ENCODE results near the gene TADA2A. TPM values are rescaled to one million over a fixed set of nuclear protein-coding genes. Genes with fewer than 3 reads are reported as not detected.

Gene TADA2A
- total RNA-seq, 2 experiments from 2014 or later, result 6.7 to 8.0 TPM

GRCh38 chr17:37488009-37488604, 81.4 kb downstream of the TADA2A start:
- intact Hi-C loops (cut with DNase I, micrococcal nuclease), result loop anchor here (2.0 to 10.0 kb wide), 5 partner anchors 81 to 1003 kb away; partner anchors contain the start of genes AATF (in 1 of the 2), ACACA (in 1 of the 2), SYNRG (in 1 of the 2) and TADA2A (in 1 of the 2)
- no peaks in the 10 kb centered on the region for H3K27me3 Mint-ChIP-seq
- H3K36me3 ChIP-seq (ENCODE audit: insufficient read depth, low read length), result no peaks in the 10 kb centered on the region
- H3K27ac ChIP-seq (ENCODE audit: low read depth in 1 of 2, low read length in 2 of 2), result no peak overlapping the region
- H3K4me3 Mint-ChIP-seq, result peak overlapping the region; percentile 98
- peaks cover 29% of the 10 kb centered on the region for H3K4me1 ChIP-seq (ENCODE audit: insufficient read depth, low read length)
- H3K27ac Mint-ChIP-seq, result peak overlapping the region; percentile 91
- TF ChIP-seq CTCF (IDR thresholded peaks at IDR 0.05), result no peak
- ChIA-PET CTCF (interaction anchor here (1.2 kb wide), 1 partner anchor 122 kb away, joined by 3 read pairs; no protein-coding TSS in a partner anchor), POLR2A (interaction anchor here (0.9 to 1.3 kb wide), 3 partner anchors 11 to 129 kb away, joined by 3 to 4 read pairs (median 3); no protein-coding TSS in a partner anchor)
- peak overlapping the region; percentile 96 for H3K4me3 ChIP-seq (ENCODE audit: low read length)
- peaks cover 4% of the 10 kb centered on the region for H3K36me3 Mint-ChIP-seq (ENCODE audit: low read depth)
- no peaks in the 10 kb centered on the region for H3K9me3 Mint-ChIP-seq
- H3K9me3 ChIP-seq (ENCODE audit: control insufficient read depth in 1 of 2, insufficient read depth in 1 of 2, low read length in 2 of 2), result no peaks in the 10 kb centered on the region
- no peaks in the 10 kb centered on the region for H3K27me3 ChIP-seq (ENCODE audit: control insufficient read depth in 1 of 2, insufficient read depth in 2 of 2, low read length in 2 of 2)
- H3K4me1 Mint-ChIP-seq (ENCODE audit: low read depth), result peaks cover 30% of the 10 kb centered on the region
- DNase-seq, result peak in 3 of 14 experiments; percentile 19 to 50 (median 43)
- no peak for ATAC-seq (ENCODE audit: poor library complexity)

GRCh38 chr17:37488607-37489196, 82.0 kb downstream of the TADA2A start:
- Mint-ChIP-seq H3K4me3 (peak overlapping the region; percentile 98), H3K36me3 (ENCODE audit: low read depth) (peaks cover 4% of the 10 kb centered on the region), H3K27me3 (no peaks in the 10 kb centered on the region), H3K27ac (peak overlapping the region; percentile 91), H3K4me1 (ENCODE audit: low read depth) (peaks cover 30% of the 10 kb centered on the region), H3K9me3 (no peaks in the 10 kb centered on the region)
- H3K36me3 ChIP-seq (ENCODE audit: insufficient read depth, low read length), result no peaks in the 10 kb centered on the region
- ATAC-seq (ENCODE audit: poor library complexity), result peak; percentile 33
- H3K27ac ChIP-seq (ENCODE audit: low read depth in 1 of 2, low read length in 2 of 2), result peak overlapping the region; percentile 59 to 64
- no peak for TF ChIP-seq CTCF (IDR thresholded peaks at IDR 0.05)
- peak overlapping the region; percentile 96 for H3K4me3 ChIP-seq (ENCODE audit: low read length)
- DNase-seq, result peak; percentile 26 to 80 (median 52)
- CTCF ChIA-PET, result interaction anchor here (1.2 kb wide), 1 partner anchor 121 kb away, joined by 3 read pairs; no protein-coding TSS in a partner anchor
- POLR2A ChIA-PET, result interaction anchor here (0.9 to 1.3 kb wide), 5 partner anchors 12 to 130 kb away, joined by 3 to 10 read pairs (median 3); partner anchors contain the start of gene SYNRG
- intact Hi-C loops (cut with DNase I, micrococcal nuclease), result loop anchor here (1.0 to 10.0 kb wide), 6 partner anchors 81 to 1004 kb away; partner anchors contain the start of genes AATF (in 1 of the 2), ACACA (in 1 of the 2), SYNRG (in 1 of the 2) and TADA2A (in 1 of the 2)
- no peaks in the 10 kb centered on the region for H3K27me3 ChIP-seq (ENCODE audit: control insufficient read depth in 1 of 2, insufficient read depth in 2 of 2, low read length in 2 of 2)
- H3K9me3 ChIP-seq (ENCODE audit: control insufficient read depth in 1 of 2, insufficient read depth in 1 of 2, low read length in 2 of 2), result no peaks in the 10 kb centered on the region
- H3K4me1 ChIP-seq (ENCODE audit: insufficient read depth, low read length), result peaks cover 29% of the 10 kb centered on the region

- H3K36me3 ChIP-seq (ENCODE audit: insufficient read depth, low read length), result no peaks in the 10 kb centered on the region
- no peaks in the 10 kb centered on the region for H3K27me3 ChIP-seq (ENCODE audit: control insufficient read depth in 1 of 2, insufficient read depth in 2 of 2, low read length in 2 of 2)
- CTCF ChIA-PET, result no interaction called here
- DNase-seq (peak; percentile 69 to 94 (median 83)), ATAC-seq (ENCODE audit: poor library complexity) (peak; percentile 78)
- peaks cover 4% of the 10 kb centered on the region for H3K36me3 Mint-ChIP-seq (ENCODE audit: low read depth)
- no peaks in the 10 kb centered on the region for H3K9me3 ChIP-seq (ENCODE audit: control insufficient read depth in 1 of 2, insufficient read depth in 1 of 2, low read length in 2 of 2)
- peak within 1 kb of the TSS; percentile 91 for H3K27ac Mint-ChIP-seq
- H3K4me3 Mint-ChIP-seq, result peak within 1 kb of the TSS; percentile 98
- peak within 1 kb of the TSS; percentile 59 to 64 for H3K27ac ChIP-seq (ENCODE audit: low read depth in 1 of 2, low read length in 2 of 2)
- no peaks in the 10 kb centered on the region for H3K9me3 Mint-ChIP-seq
- POLR2A ChIA-PET, result interaction anchor here (0.6 to 1.0 kb wide), 3 partner anchors 23 to 119 kb away, joined by 3 to 10 read pairs (median 7); partner anchors contain the start of gene SYNRG
- H3K4me1 Mint-ChIP-seq (ENCODE audit: low read depth), result peaks cover 30% of the 10 kb centered on the region
- intact Hi-C loops (cut with DNase I, micrococcal nuclease), result loop anchor here (1.0 to 10.0 kb wide), 7 partner anchors 82 to 1005 kb away; partner anchors contain the start of genes AATF (in 1 of the 2), ACACA (in 1 of the 2), DDX52 (in 1 of the 2) and SYNRG (in 1 of the 2)
- peak within 1 kb of the TSS; percentile 96 for H3K4me3 ChIP-seq (ENCODE audit: low read length)
- TF ChIP-seq CTCF (IDR thresholded peaks at IDR 0.05), result no peak
- H3K27me3 Mint-ChIP-seq, result no peaks in the 10 kb centered on the region
- peaks cover 29% of the 10 kb centered on the region for H3K4me1 ChIP-seq (ENCODE audit: insufficient read depth, low read length)
These were observed 82.7 kb downstream of the TADA2A start, which contains the start of gene DUSP14 for GRCh38 chr17:37489197-37490001. TSS of gene DUSP14 (plus strand) at chr17:37489891. CDS start at chr17:37512273, 22,382 bp downstream.
